SK-N-SH (cell line): ENCODE results near the gene SLC2A5.
"Not testable (repeated sequence)": the region's sequence is repeated elsewhere in the genome, so short reads cannot be mapped to it uniquely, and the experiment has no call there.

Source experiments
- CTCF ChIP-seq: fragments of 200-600 bp; sonication (generic); IDR thresholded peaks from 2 replicates; pipeline ENCODE4 v1.6.1; 2017; ENCODE audit warnings: antibody characterized with exemption, mild to moderate bottlenecking, moderate library complexity
- FOXM1 ChIP-seq: IDR thresholded peaks from 2 replicates; pipeline ENCODE4 v1.4.0; 2012; ENCODE audit warnings: low read depth, mild to moderate bottlenecking
- NFIC ChIP-seq: IDR thresholded peaks from 2 replicates; pipeline ENCODE4 v1.4.0; 2012; ENCODE audit warnings: borderline replicate concordance
- PBX3 ChIP-seq: IDR thresholded peaks from 2 replicates; pipeline ENCODE4; 2012

- not testable (repeated sequence) for TF ChIP-seq FOXM1, PBX3, CTCF, NFIC
These were observed 67.8 kb downstream of the SLC2A5 start for GRCh38 chr1:9001534-9002214.
